Measurements from ENCODE around the gene EIF6. TPM values are rescaled to one million over a fixed set of nuclear protein-coding genes. Genes with fewer than 3 reads are reported as not detected.

Gene EIF6
- 147 and 164 TPM in 2 replicates for total RNA-seq (2014; rRNA removed; shearing (Covaris generic))

GRCh38 chr20:35284267-35284991 is at the start of gene EIF6:
Gene EIF6 (minus strand): TSS chr20:35284772. CDS start chr20:35284487, 285 bp downstream.
- in situ Hi-C loops (cut with HindIII; ENCODE audit: low sequenced_read_pairs), result no loop called here
- DNase-seq (ENCODE audit: low spot score), result peak; percentile 91

- DNase-seq (ENCODE audit: low spot score), result no peak
- in situ Hi-C loops (cut with HindIII; ENCODE audit: low sequenced_read_pairs), result no loop called here
Observed at GRCh38 chr20:35333606-35334005, 49.0 kb upstream of the EIF6 start.

GRCh38 chr20:35332540-35333200 is 48.1 kb upstream of the EIF6 start:
- in situ Hi-C loops (cut with HindIII; ENCODE audit: low sequenced_read_pairs), result no loop called here
- DNase-seq (ENCODE audit: low spot score), result no peak

GRCh38 chr20:35329435-35330139 is 45.0 kb upstream of the EIF6 start:
- no peak for DNase-seq (ENCODE audit: low spot score)
- in situ Hi-C loops (cut with HindIII; ENCODE audit: low sequenced_read_pairs), result no loop called here

GRCh38 chr20:35328689-35329088 is 44.1 kb upstream of the EIF6 start:
- DNase-seq (ENCODE audit: low spot score), result no peak
- in situ Hi-C loops (cut with HindIII; ENCODE audit: low sequenced_read_pairs), result no loop called here

- in situ Hi-C loops (cut with HindIII; ENCODE audit: low sequenced_read_pairs), result no loop called here
- DNase-seq (ENCODE audit: low spot score), result no peak
Observed at GRCh38 chr20:35328095-35328685, 43.6 kb upstream of the EIF6 start.

- DNase-seq (ENCODE audit: low spot score), result no peak
- in situ Hi-C loops (cut with HindIII; ENCODE audit: low sequenced_read_pairs), result no loop called here
Observed at GRCh38 chr20:35327074-35327976, 42.8 kb upstream of the EIF6 start.

- DNase-seq (ENCODE audit: low spot score), result no peak
- in situ Hi-C loops (cut with HindIII; ENCODE audit: low sequenced_read_pairs), result no loop called here
Observed at GRCh38 chr20:35326740-35327073, 42.1 kb upstream of the EIF6 start.

- DNase-seq (ENCODE audit: low spot score), result no peak
- in situ Hi-C loops (cut with HindIII; ENCODE audit: low sequenced_read_pairs), result no loop called here
Observed at GRCh38 chr20:35326021-35326739, 41.6 kb upstream of the EIF6 start.

- no peak for DNase-seq (ENCODE audit: low spot score)
Observed at GRCh38 chr20:35325401-35325800, 40.8 kb upstream of the EIF6 start.

GRCh38 chr20:35320396-35321126 is 36.0 kb upstream of the EIF6 start:
- in situ Hi-C loops (cut with HindIII; ENCODE audit: low sequenced_read_pairs), result no loop called here
- no peak for DNase-seq (ENCODE audit: low spot score)

More at GRCh38 chr20:35325401-35325800, 40.8 kb upstream of the EIF6 start:
- in situ Hi-C loops (cut with HindIII; ENCODE audit: low sequenced_read_pairs), result no loop called here

- in situ Hi-C loops (cut with HindIII; ENCODE audit: low sequenced_read_pairs), result no loop called here
Observed at GRCh38 chr20:35319871-35320197, 35.3 kb upstream of the EIF6 start.

GRCh38 chr20:35319192-35319870 is 34.8 kb upstream of the EIF6 start:
- no peak for DNase-seq (ENCODE audit: low spot score)
- in situ Hi-C loops (cut with HindIII; ENCODE audit: low sequenced_read_pairs), result no loop called here

More at GRCh38 chr20:35319871-35320197, 35.3 kb upstream of the EIF6 start:
- no peak for DNase-seq (ENCODE audit: low spot score)

- in situ Hi-C loops (cut with HindIII; ENCODE audit: low sequenced_read_pairs), result no loop called here
- no peak for DNase-seq (ENCODE audit: low spot score)
Observed at GRCh38 chr20:35318502-35319157, 34.1 kb upstream of the EIF6 start.

GRCh38 chr20:35317416-35318210 is 33.0 kb upstream of the EIF6 start:
- in situ Hi-C loops (cut with HindIII; ENCODE audit: low sequenced_read_pairs), result no loop called here
- DNase-seq (ENCODE audit: low spot score), result no peak

- in situ Hi-C loops (cut with HindIII; ENCODE audit: low sequenced_read_pairs), result no loop called here
- no peak for DNase-seq (ENCODE audit: low spot score)
Observed at GRCh38 chr20:35316086-35316485, 31.5 kb upstream of the EIF6 start.

Data from G401 (cell line).